DND-41 (cell line): ENCODE results near the gene ABCB9.

Experiments used
- ATAC-seq: fragments of 200-7000 bp; cut with Tn5 transposase; 3 replicates; pipeline ENCODE4 v1.9.1; 2021; ENCODE audit warnings: low read depth; ENCODE audit not compliant: insufficient read depth
- DNase-seq: peaks from one replicate; pipeline ENCODE4 v3.0.0-alpha.2; 2020
- H2AFZ ChIP-seq: 2 replicates; pipeline ENCODE4 v1.6.0; 2012; ENCODE audit warnings: low read depth, low read length
- H3K27ac ChIP-seq: 2 replicates; pipeline ENCODE4 v1.5.1; 2012; ENCODE audit warnings: low read length, inconsistent platforms
- H3K27me3 ChIP-seq: fragments of 200-600 bp; sonication (generic); 2 replicates; pipeline ENCODE4 v1.6.0; 2012; ENCODE audit warnings: low read length, mild to moderate bottlenecking, inconsistent platforms; ENCODE audit not compliant: insufficient read depth, poor library complexity
- H3K36me3 ChIP-seq: 2 replicates; pipeline ENCODE4 v1.5.1; 2012; ENCODE audit warnings: low read length, inconsistent platforms; ENCODE audit not compliant: insufficient read depth
- H3K4me1 ChIP-seq: 2 replicates; pipeline ENCODE4 v1.5.1; 2012; ENCODE audit warnings: mild to moderate bottlenecking, low read length; ENCODE audit not compliant: insufficient read depth
- H3K4me2 ChIP-seq: 2 replicates; pipeline ENCODE4 v1.6.0; 2012; ENCODE audit warnings: mild to moderate bottlenecking, moderate library complexity, low read length, inconsistent platforms; ENCODE audit not compliant: insufficient read depth
- H3K4me3 ChIP-seq, 2 experiments: fragments of 200-600 bp in 1 of 2; shearing (Covaris generic) in 1 of 2; 2 replicates each; pipeline ENCODE4 v1.5.1; 2012 to 2016; ENCODE audit warnings: inconsistent platforms in 2 of 2, low read length in 2 of 2, mild to moderate bottlenecking in 2 of 2, low read depth in 1 of 2, moderate library complexity in 1 of 2
- H3K79me2 ChIP-seq: 2 replicates; pipeline ENCODE4 v1.6.0; 2012; ENCODE audit warnings: low read length, inconsistent platforms; ENCODE audit not compliant: insufficient read depth
- H3K9ac ChIP-seq: 2 replicates; pipeline ENCODE4 v1.6.0; 2012; ENCODE audit warnings: low read depth, mild to moderate bottlenecking, inconsistent platforms, low read length, moderate library complexity
- H3K9me3 ChIP-seq: 2 replicates; pipeline ENCODE4 v1.5.1; 2012; ENCODE audit warnings: low read length, moderate library complexity, mild to moderate bottlenecking, inconsistent platforms; ENCODE audit not compliant: insufficient read depth, severe bottlenecking
- H4K20me1 ChIP-seq: 2 replicates; pipeline ENCODE4 v1.6.0; 2012; ENCODE audit warnings: low read length; ENCODE audit not compliant: insufficient read depth
- CTCF ChIP-seq: IDR thresholded peaks from 2 replicates; pipeline ENCODE4 v1.5.1; 2012; ENCODE audit warnings: borderline replicate concordance, low read length, moderate library complexity, mild to moderate bottlenecking; ENCODE audit not compliant: poor library complexity, severe bottlenecking; ENCODE audit errors: extremely low read depth
- EZH2 ChIP-seq: IDR thresholded peaks from 3 replicates; pipeline ENCODE4 v1.6.1; 2012; ENCODE audit warnings: borderline replicate concordance, low read depth, mild to moderate bottlenecking, moderate library complexity, low read length, inconsistent platforms; ENCODE audit not compliant: severe bottlenecking

ABCB9 gene

GRCh38 chr12:122939125-122939524 is 27.1 kb downstream of the ABCB9 start:
- no peak overlapping the region for H3K4me2 ChIP-seq
- DNase-seq: no peak

GRCh38 chr12:122937622-122938091 is 28.6 kb downstream of the ABCB9 start:
- no peak for TF ChIP-seq CTCF
- no peak for TF ChIP-seq EZH2
- no peak overlapping the region for H2AFZ ChIP-seq
- DNase-seq (no peak), ATAC-seq (no peak)
- H3K4me3 ChIP-seq: no peak overlapping the region
- no peaks in the 10 kb centered on the region for H3K4me1 ChIP-seq
- no peaks in the 10 kb centered on the region for H3K27me3 ChIP-seq
- no peak overlapping the region for H3K27ac ChIP-seq
- H3K36me3 ChIP-seq: no peaks in the 10 kb centered on the region
- H4K20me1 ChIP-seq: no peaks in the 10 kb centered on the region
- no peaks in the 10 kb centered on the region for H3K79me2 ChIP-seq
- no peak overlapping the region for H3K9ac ChIP-seq
- H3K9me3 ChIP-seq: no peaks in the 10 kb centered on the region
- H3K4me2 ChIP-seq: no peak overlapping the region

More at GRCh38 chr12:122939125-122939524, 27.1 kb downstream of the ABCB9 start:
- Histone ChIP-seq H3K4me3 (no peak overlapping the region), H4K20me1 (no peaks in the 10 kb centered on the region), H3K9ac (no peak overlapping the region), H3K36me3 (no peaks in the 10 kb centered on the region), H3K27ac (no peak overlapping the region), H3K27me3 (no peaks in the 10 kb centered on the region), H2AFZ (no peak overlapping the region), H3K79me2 (no peaks in the 10 kb centered on the region), H3K9me3 (no peaks in the 10 kb centered on the region), H3K4me1 (no peaks in the 10 kb centered on the region)
- TF ChIP-seq CTCF: no peak
- no peak for TF ChIP-seq EZH2
- ATAC-seq: no peak

DNA sequence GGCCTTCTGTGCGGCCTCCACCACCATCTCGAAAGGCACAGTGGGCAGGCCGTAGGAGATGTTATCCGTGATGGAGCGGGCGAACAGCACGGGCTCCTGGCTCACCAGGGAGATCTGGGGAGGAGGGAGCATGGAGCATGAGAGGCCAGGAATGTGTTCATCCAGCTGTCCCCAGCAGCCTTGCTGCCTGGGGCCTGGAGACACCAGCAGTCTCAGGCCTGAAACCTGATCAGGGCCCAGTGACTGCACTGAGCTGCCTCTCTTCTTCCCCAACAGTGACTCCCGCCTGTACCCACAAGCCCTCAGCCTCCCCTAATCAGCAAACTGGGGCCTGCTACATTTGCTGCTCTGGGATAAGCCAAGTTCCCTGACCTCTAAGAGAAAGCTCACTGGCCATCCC is 30.9 kb downstream of the ABCB9 start:
- TF ChIP-seq CTCF (no peak), EZH2 (no peak)
- H3K27ac ChIP-seq: no peak overlapping the region
- H2AFZ ChIP-seq: no peak overlapping the region
- no peak overlapping the region for H3K4me2 ChIP-seq
- H3K27me3 ChIP-seq: no peaks in the 10 kb centered on the region
- no peak overlapping the region for H3K9ac ChIP-seq
- no peaks in the 10 kb centered on the region for H3K79me2 ChIP-seq
- H3K4me1 ChIP-seq: no peaks in the 10 kb centered on the region
- ATAC-seq: no peak
- H3K9me3 ChIP-seq: no peaks in the 10 kb centered on the region
- H3K4me3 ChIP-seq: no peak overlapping the region
- no peaks in the 10 kb centered on the region for H3K36me3 ChIP-seq
- no peak for DNase-seq
- no peaks in the 10 kb centered on the region for H4K20me1 ChIP-seq

GRCh38 chr12:122934722-122935121 is 31.5 kb downstream of the ABCB9 start:
- no peak overlapping the region for H2AFZ ChIP-seq
- no peak overlapping the region for H3K27ac ChIP-seq
- H3K9ac ChIP-seq: no peak overlapping the region
- ATAC-seq (no peak), DNase-seq (no peak)
- H4K20me1 ChIP-seq: no peaks in the 10 kb centered on the region
- H3K4me3 ChIP-seq: no peak overlapping the region
- H3K9me3 ChIP-seq: no peaks in the 10 kb centered on the region
- no peaks in the 10 kb centered on the region for H3K36me3 ChIP-seq
- no peak overlapping the region for H3K4me2 ChIP-seq
- H3K27me3 ChIP-seq: no peaks in the 10 kb centered on the region
- TF ChIP-seq EZH2: no peak
- TF ChIP-seq CTCF: no peak
- no peaks in the 10 kb centered on the region for H3K79me2 ChIP-seq
- H3K4me1 ChIP-seq: no peaks in the 10 kb centered on the region
